Fibroblast of lung (primary cell): ENCODE results near the gene E2F6. TPM values are rescaled to one million over a fixed set of nuclear protein-coding genes. Genes with fewer than 3 reads are reported as not detected.
A peak's percentile ranks its signal among the peaks of the same experiment; 100 is the strongest.
"Not testable (repeated sequence)": the region's sequence is repeated elsewhere in the genome, so short reads cannot be mapped to it uniquely, and the experiment has no call there.

ENCODE experiments used
- DNase-seq, 2 donors: peaks; one replicate each; pipeline versions ENCODE4 v3.0.0 to v3.0.0-alpha.2; 2010; ENCODE audit warnings: low read depth in 2 of 2
- H2AFZ ChIP-seq: 2 replicates; pipeline ENCODE4 v1.5.1; 2012; ENCODE audit warnings: low read length, control low read depth, inconsistent platforms
- H3K27ac ChIP-seq: 2 replicates; pipeline ENCODE4 v1.5.1; 2011; ENCODE audit warnings: low read length, control low read depth; ENCODE audit not compliant: insufficient read depth
- H3K27me3 ChIP-seq: 2 replicates; pipeline ENCODE4 v1.5.1; 2011; ENCODE audit warnings: mild to moderate bottlenecking, low read length; ENCODE audit not compliant: control insufficient read depth, insufficient read depth
- H3K36me3 ChIP-seq: 2 replicates; pipeline ENCODE4 v1.5.1; 2011; ENCODE audit warnings: low read length; ENCODE audit not compliant: control insufficient read depth, insufficient read depth
- H3K4me1 ChIP-seq: 2 replicates; pipeline ENCODE4 v1.5.1; 2011; ENCODE audit warnings: low read length; ENCODE audit not compliant: control insufficient read depth, insufficient read depth; ENCODE audit errors: extremely low read depth
- H3K4me2 ChIP-seq: 2 replicates; pipeline ENCODE4 v1.5.1; 2011; ENCODE audit warnings: low read length, control low read depth; ENCODE audit not compliant: insufficient read depth; ENCODE audit errors: extremely low read depth
- H3K4me3 ChIP-seq, 4 experiments: fragments of 200-600 bp in 1 of 4; sonication (generic) in 1 of 4; replicated peaks in 1 of 4; 2 replicates each; pipeline ENCODE4 v1.5.1; 2011 to 2016; ENCODE audit warnings: low read length in 4 of 4, low read depth in 3 of 4, mild to moderate bottlenecking in 3 of 4, control low read depth in 2 of 4, inconsistent platforms in 1 of 4, mixed read lengths in 1 of 4; ENCODE audit not compliant: insufficient read depth in 1 of 4; ENCODE audit errors: control extremely low read depth in 1 of 4
- H3K79me2 ChIP-seq: 2 replicates; pipeline ENCODE4 v1.5.1; 2012; ENCODE audit warnings: mild to moderate bottlenecking, low read length, inconsistent platforms; ENCODE audit not compliant: control insufficient read depth, insufficient read depth
- H3K9ac ChIP-seq: 2 replicates; pipeline ENCODE4 v1.5.1; 2011; ENCODE audit warnings: mild to moderate bottlenecking, low read length, control low read depth; ENCODE audit not compliant: insufficient read depth
- H3K9me3 ChIP-seq: 2 replicates; pipeline ENCODE4 v1.5.1; 2012; ENCODE audit warnings: low read depth, low read length; ENCODE audit not compliant: control insufficient read depth, insufficient read depth
- H4K20me1 ChIP-seq: 2 replicates; pipeline ENCODE4 v1.5.1; 2011; ENCODE audit warnings: low read length; ENCODE audit not compliant: control insufficient read depth, insufficient read depth; ENCODE audit errors: extremely low read depth
- CTCF ChIP-seq, 2 donors: IDR thresholded peaks in 1 of 2; conservative IDR thresholded peaks in 1 of 2; 1 replicate in 1 of 2; 2 replicates in 1 of 2; pipeline ENCODE4 v1.5.1; 2011 to 2012; ENCODE audit warnings: low read length in 2 of 2, control low read depth in 1 of 2, inconsistent platforms in 1 of 2, low read depth in 1 of 2, mild to moderate bottlenecking in 1 of 2
- EZH2 ChIP-seq: IDR thresholded peaks from 2 replicates; pipeline ENCODE4 v1.5.1; 2012; ENCODE audit warnings: low read length, control low read depth, mild to moderate bottlenecking; ENCODE audit errors: missing control alignments
- polyA plus RNA-seq, 2 donors: library from polyadenylated mRNA; depleted of rRNA in 1 of 2; stranded (reverse) in 1 of 2; unstranded in 1 of 2; fragments of >200 nt; gene quantifications; 2 replicates each; pipeline ENCODE4 v1.2.1, GENCODE V29; 2011 to 2012; ENCODE audit warnings: missing spikeins in 1 of 2
- total RNA-seq: library from RNA; depleted of rRNA; stranded (reverse); fragments of >200 nt; gene quantifications from 2 replicates; pipeline ENCODE4 v1.2.1, GENCODE V29; 2014

Gene E2F6
- total and polyA plus RNA-seq, 2 donors (not counting 1 experiment from before 2014, with no cell fraction given) = 10.2 to 13.0 TPM

- no peaks in the 10 kb centered on the region for H3K9me3 ChIP-seq
- H3K4me2 ChIP-seq = peak overlapping the region; percentile 67
- peak overlapping the region; percentile 74 for H3K27ac ChIP-seq
- no peaks in the 10 kb centered on the region for H3K27me3 ChIP-seq
- DNase-seq = peak in 1 of 2 donors; percentile 67
- no peak for TF ChIP-seq EZH2
- no peak for TF ChIP-seq CTCF (conservative IDR thresholded peaks at IDR 0.05 in 1 of 2, IDR thresholded peaks at IDR 0.05 in 1 of 2; ENCODE audit: low read depth in 1 of 2, low read length in 2 of 2)
- no peaks in the 10 kb centered on the region for H4K20me1 ChIP-seq
- H3K9ac ChIP-seq = no peak overlapping the region
- peak overlapping the region in 1 of 4 experiments; percentile 17 for H3K4me3 ChIP-seq
- H3K36me3 ChIP-seq = no peaks in the 10 kb centered on the region
- H3K4me1 ChIP-seq = peaks cover 26% of the 10 kb centered on the region
- H2AFZ ChIP-seq = peak overlapping the region; percentile 44
- H3K79me2 ChIP-seq = no peaks in the 10 kb centered on the region
Observed at GRCh38 chr2:11406958-11407381, 59.0 kb downstream of the E2F6 start.

- no peak for TF ChIP-seq CTCF (conservative IDR thresholded peaks at IDR 0.05 in 1 of 2, IDR thresholded peaks at IDR 0.05 in 1 of 2; ENCODE audit: low read depth in 1 of 2, low read length in 2 of 2)
- TF ChIP-seq EZH2 = no peak
- Histone ChIP-seq H3K9me3 (no peaks in the 10 kb centered on the region), H3K27me3 (no peaks in the 10 kb centered on the region), H3K36me3 (no peaks in the 10 kb centered on the region), H4K20me1 (no peaks in the 10 kb centered on the region), H2AFZ (peak overlapping the region; percentile 75), H3K27ac (peak overlapping the region; percentile 74), H3K9ac (no peak overlapping the region), H3K4me3 (peak overlapping the region in 1 of 4 experiments; percentile 17), H3K79me2 (no peaks in the 10 kb centered on the region), H3K4me2 (peak overlapping the region; percentile 67), H3K4me1 (peaks cover 26% of the 10 kb centered on the region)
- peak in 1 of 2 donors; percentile 91 for DNase-seq
Observed at GRCh38 chr2:11406267-11406957, 59.5 kb downstream of the E2F6 start.

GRCh38 chr2:11405599-11406266 is 60.2 kb downstream of the E2F6 start:
- H2AFZ ChIP-seq = peak overlapping the region; percentile 75
- H3K79me2 ChIP-seq = no peaks in the 10 kb centered on the region
- H3K4me2 ChIP-seq = peak overlapping the region; percentile 32
- no peak overlapping the region for H3K9ac ChIP-seq
- no peaks in the 10 kb centered on the region for H3K27me3 ChIP-seq
- no peaks in the 10 kb centered on the region for H3K9me3 ChIP-seq
- H3K36me3 ChIP-seq = no peaks in the 10 kb centered on the region
- H3K4me1 ChIP-seq = peaks cover 26% of the 10 kb centered on the region
- DNase-seq = no peak
- no peak overlapping the region for H3K4me3 ChIP-seq
- H4K20me1 ChIP-seq = no peaks in the 10 kb centered on the region
- H3K27ac ChIP-seq = peak overlapping the region; percentile 74
- TF ChIP-seq EZH2 (no peak), CTCF (conservative IDR thresholded peaks at IDR 0.05 in 1 of 2, IDR thresholded peaks at IDR 0.05 in 1 of 2; ENCODE audit: low read depth in 1 of 2, low read length in 2 of 2) (no peak)

- not testable (repeated sequence) for H3K27me3 ChIP-seq
- H3K4me1 ChIP-seq = peaks cover 26% of the 10 kb centered on the region
Observed at GRCh38 chr2:11405074-11405406, 60.9 kb downstream of the E2F6 start.

More at GRCh38 chr2:11405074-11405406, 60.9 kb downstream of the E2F6 start:
- H4K20me1 ChIP-seq, H2AFZ ChIP-seq, DNase-seq, H3K27ac ChIP-seq, H3K9me3 ChIP-seq, H3K4me3 ChIP-seq, H3K79me2 ChIP-seq, H3K9ac ChIP-seq, H3K36me3 ChIP-seq, H3K4me2 ChIP-seq: not testable (repeated sequence)
